Esophagus muscularis mucosa (tissue), 4 donors: ENCODE data around the gene GSE1.

ENCODE experiments used
- EP300 ChIP-seq: sonication (generic); formaldehyde crosslinking; IDR thresholded peaks from one replicate; pipeline ENCODE4 v1.6.1; 2017; ENCODE audit warnings: antibody characterized with exemption
- POLR2A ChIP-seq: fragments of 450-650 bp; IDR thresholded peaks from one replicate; pipeline ENCODE4 v1.6.1; 2017; ENCODE audit warnings: antibody characterized with exemption, moderate library complexity, mild to moderate bottlenecking, low read depth
- TF ChIP-seq, protein P1 (sequence below), 3 experiments: fragments of 200-600 bp in 2 of 3; fragments of 450-650 bp in 1 of 3; sonication (generic) in 2 of 3; IDR thresholded peaks; one replicate each; pipeline ENCODE4 v1.5.1; 2017 to 2019; ENCODE audit warnings: antibody characterized with exemption in 3 of 3, mild to moderate bottlenecking in 2 of 3, moderate library complexity in 1 of 3

DNA sequence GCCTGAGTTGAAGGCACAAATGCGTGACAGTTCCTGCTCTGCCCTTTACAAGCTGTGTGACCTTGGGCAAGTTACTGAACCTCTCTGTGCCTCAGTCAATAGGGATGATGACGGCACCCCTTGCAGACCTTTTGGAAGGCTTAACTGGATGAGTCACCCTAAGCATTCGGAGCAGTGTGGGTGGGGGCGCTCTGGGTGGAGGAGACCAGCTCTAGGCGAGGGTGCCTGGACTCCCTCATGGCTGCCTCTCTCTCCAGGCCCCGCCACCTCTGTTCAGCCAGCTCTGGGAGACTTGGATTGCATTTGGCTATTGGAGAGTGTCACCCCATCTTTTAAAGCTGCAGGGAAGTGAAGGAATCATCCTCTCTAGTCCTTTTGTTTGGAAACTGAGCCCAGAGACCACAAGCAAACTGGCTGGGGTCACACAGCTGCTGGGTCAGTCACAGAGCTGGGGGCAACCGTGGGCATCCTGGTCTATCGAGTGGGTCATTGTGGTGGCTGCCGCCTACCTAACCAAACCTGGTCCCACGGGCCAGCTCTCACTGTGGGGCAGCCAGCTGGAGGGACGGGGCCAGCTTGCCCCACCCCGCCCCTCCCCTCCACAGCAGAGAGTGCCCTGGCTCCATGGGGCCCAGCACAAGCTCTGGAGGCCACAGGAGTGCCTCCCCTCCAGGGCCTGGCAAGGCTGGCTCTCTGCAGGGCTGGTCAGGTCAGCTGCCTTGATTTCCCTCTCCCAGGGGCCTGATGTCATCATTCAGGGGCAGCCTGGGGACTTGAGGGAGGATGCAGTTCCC is 20.2 kb upstream of the GSE1 start:
- no peak for TF ChIP-seq POLR2A
- TF ChIP-seq, protein P1, sequence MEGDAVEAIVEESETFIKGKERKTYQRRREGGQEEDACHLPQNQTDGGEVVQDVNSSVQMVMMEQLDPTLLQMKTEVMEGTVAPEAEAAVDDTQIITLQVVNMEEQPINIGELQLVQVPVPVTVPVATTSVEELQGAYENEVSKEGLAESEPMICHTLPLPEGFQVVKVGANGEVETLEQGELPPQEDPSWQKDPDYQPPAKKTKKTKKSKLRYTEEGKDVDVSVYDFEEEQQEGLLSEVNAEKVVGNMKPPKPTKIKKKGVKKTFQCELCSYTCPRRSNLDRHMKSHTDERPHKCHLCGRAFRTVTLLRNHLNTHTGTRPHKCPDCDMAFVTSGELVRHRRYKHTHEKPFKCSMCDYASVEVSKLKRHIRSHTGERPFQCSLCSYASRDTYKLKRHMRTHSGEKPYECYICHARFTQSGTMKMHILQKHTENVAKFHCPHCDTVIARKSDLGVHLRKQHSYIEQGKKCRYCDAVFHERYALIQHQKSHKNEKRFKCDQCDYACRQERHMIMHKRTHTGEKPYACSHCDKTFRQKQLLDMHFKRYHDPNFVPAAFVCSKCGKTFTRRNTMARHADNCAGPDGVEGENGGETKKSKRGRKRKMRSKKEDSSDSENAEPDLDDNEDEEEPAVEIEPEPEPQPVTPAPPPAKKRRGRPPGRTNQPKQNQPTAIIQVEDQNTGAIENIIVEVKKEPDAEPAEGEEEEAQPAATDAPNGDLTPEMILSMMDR (IDR thresholded peaks at IDR 0.05), result no peak
- no peak for TF ChIP-seq EP300
